ENCODE results near the gene RCAN1. TPM values are rescaled to one million over a fixed set of nuclear protein-coding genes. Genes with fewer than 3 reads are reported as not detected.

Gene RCAN1
- total and polyA plus RNA-seq, 9 of the 15 experiments (the other 6 are each of a cell fraction or from before 2014, with no cell fraction given), result 4.4 to 16.5 (median 12.3) TPM

GRCh38 chr21:34597406-34597805 lies 17.5 kb downstream of the RCAN1 start (continued):
- TF ChIP-seq THAP7 (CRISPR knock-in tag; IDR thresholded peaks at IDR 0.05) (no peak), MCM3 (IDR thresholded peaks at IDR 0.05) (no peak), ZNF253 (CRISPR knock-in tag; conservative IDR thresholded peaks at IDR 0.05) (no peak), CGGBP1 (CRISPR knock-in tag; IDR thresholded peaks at IDR 0.05) (no peak), SREBF1 (IDR thresholded peaks at IDR 0.05; ENCODE audit: borderline replicate concordance, low read depth, low read length) (no peak), ID3 (CRISPR knock-in tag; IDR thresholded peaks at IDR 0.05) (no peak), ID3 (tag; IDR thresholded peaks at IDR 0.05) (no peak), NCOA4 (IDR thresholded peaks at IDR 0.05; ENCODE audit: partially characterized antibody) (no peak), POLR2H (tag; IDR thresholded peaks at IDR 0.05; ENCODE audit: low read depth) (no peak)

GRCh38 chr21:34596561-34597271 lies 18.2 kb downstream of the RCAN1 start:
- Histone ChIP-seq H3K9ac (ENCODE audit: insufficient read depth in 1 of 2, low read depth in 2 of 2, low read length in 2 of 2) (no peak overlapping the region), H3K27ac (ENCODE audit: extremely low read depth, low read depth, low read length) (no peak overlapping the region), H3K36me3 (ENCODE audit: control insufficient read depth, insufficient read depth, low read length) (no peaks in the 10 kb centered on the region), H3K9me1 (ENCODE audit: control insufficient read depth, insufficient read depth, low read length) (no peaks in the 10 kb centered on the region), H2AFZ (ENCODE audit: low read depth, low read length) (no peak overlapping the region), H3K27me3 (ENCODE audit: control insufficient read depth in 2 of 2, insufficient read depth in 2 of 2, low read length in 2 of 2) (peaks cover 0 to 5% of the 10 kb centered on the region in 2 experiments; a peak in 1 of 5 replicates), H3K4me3 (no peak overlapping the region), H4K20me1 (replicated peaks; ENCODE audit: control insufficient read depth, insufficient read depth, low read length) (peaks cover 18% of the 10 kb centered on the region; the same call in 1 of the 2 replicates), H3K4me1 (replicated peaks in 1 of 2; ENCODE audit: control insufficient read depth in 2 of 2, insufficient read depth in 2 of 2, low read length in 2 of 2) (peaks cover 7 to 12% of the 10 kb centered on the region in 2 experiments; a peak in 4 of 5 replicates), H3K79me2 (ENCODE audit: control insufficient read depth, insufficient read depth, low read length) (no peaks in the 10 kb centered on the region), H3K4me2 (ENCODE audit: insufficient read depth, low read length) (no peak overlapping the region), H3K9me3 (replicated peaks; ENCODE audit: control insufficient read depth, insufficient read depth, low read depth, low read length) (no peaks in the 10 kb centered on the region)
- POLR2A ChIA-PET, result interaction anchor here (0.6 to 1.2 kb wide), 2 partner anchors 10 to 535 kb away, joined by 3 read pairs; no protein-coding TSS in a partner anchor
- TF ChIP-seq ZFP36 (IDR thresholded peaks at IDR 0.05; ENCODE audit: low read depth, low read length, partially characterized antibody) (peak; percentile 13), KDM1A (IDR thresholded peaks at IDR 0.05) (no peak), HOXB6 (CRISPR knock-in tag; IDR thresholded peaks at IDR 0.05; ENCODE audit: borderline replicate concordance) (no peak)
- FAIRE-seq (no peak), ATAC-seq (no peak; the same call in 1 of the 3 replicates), DNase-seq (ENCODE audit: extremely low read depth in 1 of 4, low spot score in 3 of 4) (no peak)
- in situ Hi-C loops (cut with MboI), result no loop called here
- intact Hi-C loops (cut with micrococcal nuclease), result no loop called here
- WGBS (ENCODE audit: insufficient coverage, low coverage, missing lambda C conversion rate), result 41% methylated on average over 18 of the region's 18 CpGs
- CTCF ChIA-PET (ENCODE audit: low intra/inter-chr PET ratio), result no interaction called here
- no TSS peak for BruUV-seq (replicated peaks)
